ENCODE data around the gene ADSS2. TPM values are rescaled to one million over a fixed set of nuclear protein-coding genes. Genes with fewer than 3 reads are reported as not detected.

Gene ADSS2
- total RNA-seq, 1 donor from 2014 or later, result 38.7 TPM

- no peaks in the 10 kb centered on the region for H3K9me3 Mint-ChIP-seq
- no peak for TF ChIP-seq CTCF (conservative IDR thresholded peaks at IDR 0.05)
- no peaks in the 10 kb centered on the region for H3K27me3 Mint-ChIP-seq
- H3K27ac Mint-ChIP-seq, result peak overlapping the region; percentile 61
- H3K4me3 Mint-ChIP-seq, result peak overlapping the region; percentile 24
- no peaks in the 10 kb centered on the region for H3K36me3 Mint-ChIP-seq
- DNase-seq (ENCODE audit: extremely low spot score, unreplicated experiment), result no peak
- peaks cover 15% of the 10 kb centered on the region for H3K4me1 Mint-ChIP-seq (ENCODE audit: unreplicated experiment)
Measured at GRCh38 chr1:244361764-244362473, 89.8 kb downstream of the ADSS2 start.

Other genes starting within 250 kb of the ADSS2 start
- gene CATSPERE, start 9.4 kb upstream of the ADSS2 start, total RNA-seq (ENCODE audit: low replicate concordance), result 0.50 and 1.1 TPM in 2 replicates
- 27.5 and 34.4 TPM in 2 replicates for gene DESI2, start 201.2 kb upstream of the ADSS2 start, total RNA-seq (ENCODE audit: low replicate concordance)